Heart right ventricle (tissue), 16 donors: ENCODE results near the gene ABCD3. TPM values are rescaled to one million over a fixed set of nuclear protein-coding genes. Genes with fewer than 3 reads are reported as not detected.
A peak's percentile ranks its signal among the peaks of the same experiment; 100 is the strongest.
"Not testable (repeated sequence)": the region's sequence is repeated elsewhere in the genome, so short reads cannot be mapped to it uniquely, and the experiment has no call there.

ENCODE experiments used
- ATAC-seq, 8 donors: fragments of 200-7000 bp; cut with Tn5 transposase; one replicate each; pipeline ENCODE4 v1.9.1; 2020; ENCODE audit warnings: mild to moderate bottlenecking in 8 of 8, moderate library complexity in 8 of 8, moderate number of reproducible peaks in 1 of 8
- DNase-seq, 2 donors: peaks; one replicate each; pipeline ENCODE4 v3.0.0-alpha.2; 2020
- H3K27ac ChIP-seq, 10 donors: fragments of 200-600 bp; sonication (generic) in 2 of 10; one replicate each; pipeline versions ENCODE4 v1.5.0 to v1.8.0; 2020 to 2022; ENCODE audit warnings: mild to moderate bottlenecking in 3 of 10
- H3K27me3 ChIP-seq, 7 donors: fragments of 200-600 bp; one replicate each; pipeline ENCODE4 v1.8.0; 2021 to 2022; ENCODE audit warnings: mild to moderate bottlenecking in 2 of 7
- H3K36me3 ChIP-seq, 9 donors: fragments of 200-600 bp; sonication (generic) in 1 of 9; one replicate each; pipeline versions ENCODE4 v1.5.0 to v1.8.0; 2020 to 2022; ENCODE audit warnings: mild to moderate bottlenecking in 2 of 9
- H3K4me1 ChIP-seq, 9 donors: fragments of 200-600 bp; sonication (generic) in 1 of 9; one replicate each; pipeline versions ENCODE4 v1.5.0 to v1.8.0; 2020 to 2022; ENCODE audit warnings: mild to moderate bottlenecking in 4 of 9
- H3K4me3 ChIP-seq, 10 donors: fragments of 200-600 bp; sonication (generic) in 2 of 10; one replicate each; pipeline versions ENCODE4 v1.5.0 to v1.8.0; 2020 to 2022; ENCODE audit warnings: mild to moderate bottlenecking in 7 of 10, moderate library complexity in 2 of 10
- H3K9me3 ChIP-seq, 11 donors: fragments of 200-600 bp in 10 of 11; sonication (generic) in 2 of 11; one replicate each; pipeline versions ENCODE4 v1.5.0 to v1.8.0; 2013 to 2022; ENCODE audit warnings: mild to moderate bottlenecking in 2 of 11, control low read depth in 1 of 11, moderate library complexity in 1 of 11
- WGBS, 2 donors: extraction: QIAGEN DNeasy Blood & Tissue Kit; methylation state at CpG; one replicate each; pipeline ENCODE4 v1.1.7; 2013; ENCODE audit warnings: inconsistent platforms in 1 of 2; 5-methylcytosine and 5-hydroxymethylcytosine counted together
- intact Hi-C, 10 donors: fragments of 100-400 bp; cut with DNase I; formaldehyde crosslinking; loops; one replicate each; pipeline versions ENCODE4 v1.11.1 to v1.14.2; 2022
- polyA plus RNA-seq, 2 donors: library from polyadenylated mRNA; stranded (reverse); fragments of 200-250 nt; gene quantifications; one replicate each; pipeline ENCODE4 v1.2.3, GENCODE V29; 2013
- total RNA-seq, 10 donors: library from RNA; stranded (reverse); fragmentation: NEBNext Ultra II Directional in 3 of 10; extraction: Animal tissue kit (Norgen Biotek cat#: 25700) in 3 of 10; gene quantifications; one replicate each; pipeline versions ENCODE4 v1.2.1 to v1.2.4, GENCODE V29; 2021 to 2023
- TF ChIP-seq, protein P1 (sequence below), 9 donors: fragments of 200-600 bp; sonication (generic) in 2 of 9; IDR thresholded peaks; one replicate each; pipeline versions ENCODE4 v1.5.0 to v1.8.0; 2021 to 2022; ENCODE audit warnings: antibody characterized with exemption in 9 of 9, mild to moderate bottlenecking in 5 of 9, moderate library complexity in 1 of 9
- donor health status: Arrhythmogenic right ventricular cardiomyopathy.
- donor health status: ischemic (EF 13 %, LVEDD 7.1; RV severe dilation, severe dysfunction).
- donor health status: healthy with polysubstance abuse.
- donor health status: DM: no; HTN: yes; CAD: no.
- donor health status: DM: no; HTN: no; CAD: no.
- donor health status: ischemic (EF 25% LVEDD 6.9; RV normal size, moderate dysfunction).
- donor health status: ischemic (EF 25% LVEDD 5.7; RV mildly dilated, moderate dysfunction).
- donor health status: healthy.
- donor health status: DM: yes; HTN: yes; CAD: no.
- donor health status: Ischemic cardiomyopathy.
- donor health status: ischemic (EF 35%, LVEDD 5.7; RV mildly dilated, moderate dysfunction).
- donor health status: nonischemic (EF 11% LVEDD 7.7; RV severe dilation, severe dysfunction).
- donor health status: DM: yes; HTN: yes; CAD: no.
- donor health status: PGD.
- donor health status: ischemic (EF 29% LVEDD 5.4; RV normal size, mild dysfunction).
- donor health status: nonischemic (EF 23%, LVEDD 6.1; RV moderate dilation, normal function).

ABCD3 gene
- total and polyA plus RNA-seq, 12 donors: 22.2 to 90.0 (median 59.1) TPM

GRCh38 chr1:94446177-94446576 lies 28.0 kb downstream of the ABCD3 start:
- ATAC-seq, DNase-seq, H3K27me3 ChIP-seq, H3K4me3 ChIP-seq, H3K27ac ChIP-seq, intact Hi-C loops, H3K4me1 ChIP-seq: not testable (repeated sequence)
- peaks cover 0 to 29% (median 20%) of the 10 kb centered on the region in 9 donors for H3K36me3 ChIP-seq
- H3K9me3 ChIP-seq: peaks cover 0 to 92% (median 31%) of the 10 kb centered on the region in 11 donors
- 95 to 96% methylated on average over 6 of the region's 6 CpGs for WGBS, 2 donors

DNA sequence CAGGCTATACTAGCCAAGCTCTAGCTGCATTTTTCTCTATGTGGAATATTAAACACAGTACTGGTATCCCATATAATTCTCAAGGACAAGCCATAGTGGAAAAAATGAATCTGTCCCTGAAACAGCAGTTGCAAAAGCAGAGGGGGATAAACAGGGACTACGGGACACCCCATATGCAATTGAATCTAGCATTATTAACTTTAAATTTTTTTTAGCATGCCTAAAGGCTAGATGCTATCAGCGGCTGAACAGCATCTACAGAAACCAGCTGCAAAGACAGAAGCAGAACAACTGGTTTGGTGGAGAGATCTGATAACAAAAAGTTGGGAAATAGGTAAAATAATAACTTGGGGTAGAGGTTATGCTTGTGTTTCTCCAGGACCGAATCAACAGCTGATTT lies 30.6 kb downstream of the ABCD3 start:
- not testable (repeated sequence) for DNase-seq, H3K4me3 ChIP-seq, H3K27ac ChIP-seq, H3K27me3 ChIP-seq, H3K4me1 ChIP-seq, ATAC-seq
- Histone ChIP-seq H3K9me3 (peaks cover 0 to 97% (median 28%) of the 10 kb centered on the region in 11 donors), H3K36me3 (peaks cover 0 to 41% (median 20%) of the 10 kb centered on the region in 9 donors)
- intact Hi-C loops: loop anchor here in 1 of 10 donors (1.0 kb wide), 1 partner anchor 9 kb away; no protein-coding TSS in a partner anchor
- 98 to 99% methylated on average over 3 of the region's 3 CpGs for WGBS, 2 donors

DNA sequence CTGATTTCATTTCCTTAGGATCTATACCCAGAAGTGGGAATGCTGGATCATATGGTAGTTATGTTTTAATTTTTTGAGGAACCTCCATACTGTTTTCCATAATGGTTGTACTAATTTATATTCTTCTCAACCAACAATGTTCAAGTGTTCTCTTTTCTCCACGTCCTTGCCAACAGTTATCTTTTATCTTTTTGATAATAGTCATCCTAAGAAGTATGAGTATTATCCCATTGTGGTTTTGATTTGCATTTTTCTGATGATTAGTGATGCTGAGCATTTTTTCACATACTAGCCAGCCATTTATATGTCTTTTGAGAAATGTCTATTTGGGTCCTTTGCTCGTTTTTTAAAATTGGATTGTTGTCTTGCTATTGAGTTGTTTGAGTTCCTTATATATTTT lies 38.5 kb downstream of the ABCD3 start:
- Histone ChIP-seq H3K9me3 (peaks cover 0 to 17% (median 0%) of the 10 kb centered on the region in 11 donors), H3K36me3 (peaks cover 0 to 56% (median 0%) of the 10 kb centered on the region in 9 donors), H3K27me3 (no peaks in the 10 kb centered on the region), H3K4me1 (no peaks in the 10 kb centered on the region), H3K4me3 (no peak overlapping the region), H3K27ac (no peak overlapping the region)
- WGBS, 2 donors: 77 to 84% methylated on average over 2 of the region's 2 CpGs
- DNase-seq (no peak), ATAC-seq (no peak)
- TF ChIP-seq, protein P1, sequence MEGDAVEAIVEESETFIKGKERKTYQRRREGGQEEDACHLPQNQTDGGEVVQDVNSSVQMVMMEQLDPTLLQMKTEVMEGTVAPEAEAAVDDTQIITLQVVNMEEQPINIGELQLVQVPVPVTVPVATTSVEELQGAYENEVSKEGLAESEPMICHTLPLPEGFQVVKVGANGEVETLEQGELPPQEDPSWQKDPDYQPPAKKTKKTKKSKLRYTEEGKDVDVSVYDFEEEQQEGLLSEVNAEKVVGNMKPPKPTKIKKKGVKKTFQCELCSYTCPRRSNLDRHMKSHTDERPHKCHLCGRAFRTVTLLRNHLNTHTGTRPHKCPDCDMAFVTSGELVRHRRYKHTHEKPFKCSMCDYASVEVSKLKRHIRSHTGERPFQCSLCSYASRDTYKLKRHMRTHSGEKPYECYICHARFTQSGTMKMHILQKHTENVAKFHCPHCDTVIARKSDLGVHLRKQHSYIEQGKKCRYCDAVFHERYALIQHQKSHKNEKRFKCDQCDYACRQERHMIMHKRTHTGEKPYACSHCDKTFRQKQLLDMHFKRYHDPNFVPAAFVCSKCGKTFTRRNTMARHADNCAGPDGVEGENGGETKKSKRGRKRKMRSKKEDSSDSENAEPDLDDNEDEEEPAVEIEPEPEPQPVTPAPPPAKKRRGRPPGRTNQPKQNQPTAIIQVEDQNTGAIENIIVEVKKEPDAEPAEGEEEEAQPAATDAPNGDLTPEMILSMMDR (IDR thresholded peaks at IDR 0.05): no peak
- intact Hi-C loops: no loop called here

DNA sequence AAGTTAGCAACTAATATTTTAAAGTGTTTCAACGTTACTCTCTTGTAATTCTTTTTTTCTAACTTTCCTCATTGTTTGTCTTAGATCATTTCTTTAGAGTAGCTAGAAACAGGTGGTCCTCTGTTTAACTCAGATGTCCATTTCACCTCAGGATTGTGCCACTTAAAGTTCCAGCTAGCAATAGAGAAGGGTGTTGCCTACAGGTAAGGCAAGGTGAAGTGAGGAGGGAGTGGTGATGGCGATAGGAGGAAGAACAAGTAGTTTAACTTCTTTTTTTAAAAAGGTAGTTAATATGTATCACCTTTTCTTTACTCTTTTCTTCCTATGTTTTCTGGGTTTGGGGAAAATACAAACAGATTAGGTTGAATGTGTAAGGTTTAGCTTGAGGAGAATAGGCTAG lies 44.4 kb downstream of the ABCD3 start:
- Histone ChIP-seq H3K36me3 (peaks cover 0 to 85% (median 4%) of the 10 kb centered on the region in 9 donors), H3K4me3 (no peak overlapping the region), H3K27ac (no peak overlapping the region), H3K4me1 (peaks cover 0 to 15% (median 10%) of the 10 kb centered on the region in 9 donors), H3K27me3 (no peaks in the 10 kb centered on the region), H3K9me3 (no peaks in the 10 kb centered on the region)
- ATAC-seq (no peak), DNase-seq (no peak)
- 90 to 98% methylated on average over 2 of the region's 2 CpGs for WGBS, 2 donors
- intact Hi-C loops: loop anchor here in 9 of 10 donors (5.0 to 10.0 kb wide), 8 partner anchors 40 to 438 kb away; partner anchors contain the start of gene ABCD3 (in 1 of the 9)
- TF ChIP-seq, protein P1 (IDR thresholded peaks at IDR 0.05): no peak

GRCh38 chr1:94463056-94463764 lies 45.0 kb downstream of the ABCD3 start:
- WGBS, 2 donors: 67 to 73% methylated on average over 3 of the region's 3 CpGs
- no peak overlapping the region for H3K4me3 ChIP-seq
- peak in 3 of 8 donors; percentile 13 to 46 (median 22) for ATAC-seq
- H3K27ac ChIP-seq: no peak overlapping the region
- no peak for DNase-seq
- H3K4me1 ChIP-seq: peaks cover 0 to 15% (median 10%) of the 10 kb centered on the region in 9 donors
- H3K36me3 ChIP-seq: peaks cover 0 to 85% (median 4%) of the 10 kb centered on the region in 9 donors
- H3K27me3 ChIP-seq: no peaks in the 10 kb centered on the region
- intact Hi-C loops: loop anchor here in 9 of 10 donors (5.0 to 10.0 kb wide), 8 partner anchors 41 to 438 kb away; partner anchors contain the start of gene ABCD3 (in 1 of the 9)
- no peaks in the 10 kb centered on the region for H3K9me3 ChIP-seq
- TF ChIP-seq, protein P1 (IDR thresholded peaks at IDR 0.05): no peak
